Measurements from ENCODE around the gene CFAP99.

DNA sequence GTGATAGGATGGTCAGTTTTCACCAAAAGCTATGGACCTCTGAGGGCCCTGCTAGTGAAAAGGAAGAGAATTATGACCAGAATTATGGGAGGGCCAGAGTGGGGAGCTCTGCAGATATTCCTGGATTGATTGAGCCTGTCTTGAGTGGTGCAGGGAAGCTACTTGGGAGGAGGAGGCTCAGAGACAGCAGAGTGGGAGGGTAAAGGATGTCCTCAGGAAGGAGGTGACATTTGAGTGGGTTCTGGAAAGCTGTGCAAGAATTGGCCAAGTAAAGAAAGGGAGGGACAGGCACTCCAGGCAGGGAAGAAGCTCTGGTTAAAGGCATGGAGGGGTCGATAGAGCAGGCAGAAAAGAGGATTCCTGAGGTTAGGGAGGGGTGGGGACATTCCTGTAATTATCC lies 74.2 kb downstream of the CFAP99 start:
- TF ChIP-seq, protein P1, sequence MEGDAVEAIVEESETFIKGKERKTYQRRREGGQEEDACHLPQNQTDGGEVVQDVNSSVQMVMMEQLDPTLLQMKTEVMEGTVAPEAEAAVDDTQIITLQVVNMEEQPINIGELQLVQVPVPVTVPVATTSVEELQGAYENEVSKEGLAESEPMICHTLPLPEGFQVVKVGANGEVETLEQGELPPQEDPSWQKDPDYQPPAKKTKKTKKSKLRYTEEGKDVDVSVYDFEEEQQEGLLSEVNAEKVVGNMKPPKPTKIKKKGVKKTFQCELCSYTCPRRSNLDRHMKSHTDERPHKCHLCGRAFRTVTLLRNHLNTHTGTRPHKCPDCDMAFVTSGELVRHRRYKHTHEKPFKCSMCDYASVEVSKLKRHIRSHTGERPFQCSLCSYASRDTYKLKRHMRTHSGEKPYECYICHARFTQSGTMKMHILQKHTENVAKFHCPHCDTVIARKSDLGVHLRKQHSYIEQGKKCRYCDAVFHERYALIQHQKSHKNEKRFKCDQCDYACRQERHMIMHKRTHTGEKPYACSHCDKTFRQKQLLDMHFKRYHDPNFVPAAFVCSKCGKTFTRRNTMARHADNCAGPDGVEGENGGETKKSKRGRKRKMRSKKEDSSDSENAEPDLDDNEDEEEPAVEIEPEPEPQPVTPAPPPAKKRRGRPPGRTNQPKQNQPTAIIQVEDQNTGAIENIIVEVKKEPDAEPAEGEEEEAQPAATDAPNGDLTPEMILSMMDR (IDR thresholded peaks at IDR 0.05), result no peak
- no peak for TF ChIP-seq POLR2AphosphoS5 (IDR thresholded peaks at IDR 0.05)
- no peak for TF ChIP-seq POLR2A (IDR thresholded peaks at IDR 0.05)
- TF ChIP-seq EP300 (IDR thresholded peaks at IDR 0.05), result no peak
